Anterior cingulate cortex (tissue), 58 donors: Measurements from ENCODE around the gene TFCP2.
A peak's percentile ranks its signal among the peaks of the same experiment; 100 is the strongest.

ENCODE experiments used
- DNase-seq, 58 donors: peaks; one replicate each; lab custom pipeline; 2025; lab: John Stamatoyannopoulos, UW

The TFCP2 gene

DNA sequence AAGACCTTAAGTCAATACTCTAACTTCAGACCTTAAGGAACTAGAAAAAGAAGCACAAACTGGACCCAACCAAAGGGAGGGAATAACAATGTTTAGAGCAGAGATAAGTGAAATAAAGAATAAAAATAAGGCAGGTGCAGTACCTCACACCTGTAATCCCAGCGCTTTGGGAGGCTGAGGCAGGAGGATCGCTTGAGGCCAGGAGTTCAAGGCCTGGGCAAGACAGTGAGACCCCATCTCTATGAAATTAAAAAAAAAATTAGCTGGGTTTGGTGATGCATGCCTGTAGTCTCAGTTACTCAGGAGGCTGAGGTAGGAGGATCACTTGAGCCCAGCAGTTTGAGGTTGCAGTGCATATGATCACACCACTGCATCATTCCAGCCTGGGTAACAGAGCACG lies 9.1 kb downstream of the TFCP2 start:
- DNase-seq: no peak

DNA sequence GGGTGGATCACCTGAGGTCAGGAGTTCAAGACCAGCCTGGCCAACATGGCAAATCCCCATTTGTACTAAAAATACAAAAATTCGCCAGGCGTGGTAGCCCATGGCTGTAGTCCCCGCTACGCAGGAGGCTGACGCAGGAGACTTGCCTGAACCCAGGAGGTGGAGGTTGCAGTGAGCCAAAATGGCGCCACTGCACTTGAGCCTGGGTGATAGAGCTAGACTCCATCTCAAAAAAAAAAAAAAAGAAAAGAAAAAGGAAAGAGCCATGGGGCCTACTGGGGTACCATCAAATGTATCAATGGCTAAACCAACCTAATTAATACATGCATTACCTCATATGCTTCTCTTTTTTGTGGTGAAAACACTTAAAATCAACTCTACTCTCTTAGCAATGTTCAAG lies 10.7 kb downstream of the TFCP2 start:
- DNase-seq: no peak

DNA sequence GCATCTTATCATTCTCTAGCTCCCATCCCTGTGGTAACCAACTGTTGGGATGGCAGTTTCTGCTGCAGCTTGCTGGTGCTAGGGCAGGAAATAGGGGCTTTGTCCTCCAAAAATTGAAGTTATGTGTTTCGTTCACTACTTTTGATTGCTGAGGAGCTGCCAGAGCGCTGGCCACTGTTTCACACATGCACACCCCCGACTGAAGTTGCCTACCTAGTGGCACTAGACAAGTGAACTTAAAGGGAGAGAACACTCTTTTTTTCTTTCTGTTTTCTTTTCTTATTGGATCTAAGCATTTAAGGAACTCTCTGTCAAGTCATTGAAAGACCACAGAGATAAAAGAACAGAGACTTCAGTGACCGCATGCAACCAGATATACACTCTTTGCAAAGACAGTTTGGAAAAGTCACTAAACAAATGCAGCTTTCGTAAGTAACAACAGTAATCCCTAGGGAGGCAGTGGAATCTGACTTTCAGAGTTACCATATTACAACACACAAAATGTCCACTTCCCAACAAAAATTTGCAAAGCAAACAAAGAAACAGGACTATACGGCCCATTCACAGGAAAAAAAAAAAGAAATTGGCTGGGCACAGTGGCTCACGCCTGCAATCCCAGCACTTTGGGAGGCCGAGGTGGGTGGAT lies 12.0 kb downstream of the TFCP2 start:
- DNase-seq: no peak

DNA sequence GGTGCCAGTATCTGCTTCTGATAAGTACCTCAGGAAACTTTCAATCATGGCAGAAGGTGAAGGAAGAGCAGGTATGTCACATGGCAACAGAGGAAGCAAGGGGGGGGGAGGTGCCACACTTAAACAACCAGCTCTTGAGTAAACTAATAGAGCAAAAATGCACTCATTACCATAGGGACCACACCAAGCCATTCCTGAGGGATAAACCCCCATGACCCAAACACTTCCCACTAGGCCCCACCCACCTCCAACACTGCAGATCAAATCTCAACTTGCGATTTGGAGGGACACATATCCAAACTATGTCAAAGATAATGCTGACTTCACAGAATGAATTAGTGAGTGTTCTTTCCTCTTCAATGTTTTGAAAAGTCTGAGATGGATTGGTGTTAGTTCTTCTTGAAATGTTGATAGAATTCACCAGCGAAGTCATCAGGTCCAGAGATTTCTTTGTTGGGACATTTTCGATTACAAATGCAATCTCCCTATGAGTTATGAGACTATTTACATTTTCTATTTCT lies 16.6 kb downstream of the TFCP2 start:
- no peak for DNase-seq

DNA sequence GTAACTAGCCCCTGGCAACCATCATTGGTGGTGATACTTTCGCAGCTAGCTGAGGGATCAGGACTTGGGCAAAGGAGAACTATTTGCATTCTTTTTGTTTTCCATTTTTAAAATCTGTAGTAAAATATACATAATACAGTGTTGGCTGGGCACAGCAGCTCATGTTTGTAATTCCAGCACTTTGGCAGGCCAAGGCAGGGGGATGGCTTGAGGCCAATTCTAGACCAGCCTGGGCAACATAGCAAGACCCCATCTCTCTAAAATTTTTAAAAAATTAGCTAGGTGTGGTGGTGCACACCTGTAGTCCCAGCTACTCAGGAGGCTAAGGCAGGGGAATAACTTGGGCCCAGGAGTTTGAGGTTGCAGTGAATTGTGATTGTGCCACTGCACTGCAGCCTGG lies 20.0 kb downstream of the TFCP2 start:
- no peak for DNase-seq

DNA sequence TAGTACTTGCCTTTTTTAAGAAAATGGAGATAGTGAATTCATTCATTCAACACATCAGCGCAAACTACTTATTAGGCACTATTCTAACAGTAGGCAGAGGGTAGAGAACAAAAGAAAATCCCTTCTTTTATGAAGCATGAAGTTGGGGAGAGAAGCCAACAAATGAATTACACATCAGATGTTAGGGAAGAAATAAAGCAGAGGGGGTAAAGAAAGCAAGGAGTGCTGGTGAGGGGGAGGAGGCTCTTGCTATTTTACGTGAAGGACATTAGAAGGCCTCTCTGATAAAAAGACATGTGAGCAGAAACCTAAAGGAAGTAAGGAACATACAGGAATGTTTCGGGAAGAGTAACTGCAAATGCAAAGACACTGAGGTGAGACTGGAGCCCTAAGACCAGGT lies 22.2 kb downstream of the TFCP2 start:
- no peak for DNase-seq

DNA sequence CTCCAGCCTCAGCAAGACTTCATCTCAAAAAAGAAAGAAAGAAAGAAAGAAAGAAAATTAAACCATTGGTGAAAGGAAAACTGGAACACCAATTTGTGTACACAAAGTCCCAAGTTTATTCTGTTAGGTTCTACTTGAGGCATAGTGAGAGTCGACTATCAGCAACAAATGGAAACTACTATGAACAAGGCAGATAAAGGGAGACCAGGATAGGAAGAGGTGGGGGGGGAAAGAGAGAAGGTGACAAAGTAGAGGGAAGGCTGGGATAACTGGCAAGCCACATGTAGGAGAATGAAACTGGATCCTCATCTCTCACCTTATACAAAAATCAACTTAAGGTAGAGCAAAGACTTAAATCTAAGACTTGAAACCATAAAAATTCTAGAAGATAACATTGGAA lies 25.6 kb downstream of the TFCP2 start:
- DNase-seq: no peak

DNA sequence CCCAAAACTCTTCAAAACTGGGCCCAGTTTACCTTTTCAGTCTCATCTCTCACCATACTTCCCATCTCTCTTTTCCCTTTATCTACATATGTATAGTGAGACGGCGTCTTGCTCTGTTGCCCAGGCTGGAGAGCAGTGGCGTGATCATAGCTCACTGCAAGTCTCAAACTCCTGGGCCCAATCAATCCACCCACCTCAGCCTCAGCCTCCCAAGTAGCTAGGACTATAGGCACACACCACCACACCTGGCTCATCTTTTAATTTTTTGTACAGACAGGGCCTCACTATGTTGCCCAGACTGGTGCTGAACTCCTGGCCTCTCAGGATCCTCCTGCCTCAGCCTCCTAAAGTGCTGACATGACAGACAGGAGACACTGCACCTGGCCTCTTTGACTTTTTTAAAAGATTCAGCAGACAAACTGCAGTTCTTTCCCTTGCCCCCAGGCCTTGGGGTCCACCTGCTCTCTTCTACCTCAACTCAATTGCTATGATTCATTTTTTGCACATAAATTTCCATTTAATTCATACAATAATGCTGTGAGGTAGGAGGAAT lies 33.6 kb downstream of the TFCP2 start:
- DNase-seq: no peak

DNA sequence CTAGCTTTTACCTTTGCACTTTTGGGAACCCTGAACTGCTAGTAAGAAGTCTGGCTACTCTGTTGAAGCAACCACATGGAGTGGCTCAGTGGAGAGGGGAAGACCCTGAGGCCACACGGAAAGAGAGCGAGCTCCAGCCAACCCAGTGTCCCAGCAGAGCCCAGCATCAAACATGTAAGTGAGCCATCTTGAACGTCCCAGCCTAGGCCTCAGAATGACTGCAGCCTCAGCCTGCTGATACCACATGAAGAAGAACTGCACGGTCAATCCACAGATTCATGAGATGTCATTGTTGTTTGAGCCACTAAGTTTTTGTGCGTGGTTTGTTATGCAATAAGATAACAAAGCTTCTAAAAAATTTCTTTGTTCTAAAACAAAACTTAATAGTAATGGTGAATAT lies 40.2 kb downstream of the TFCP2 start:
- no peak for DNase-seq

DNA sequence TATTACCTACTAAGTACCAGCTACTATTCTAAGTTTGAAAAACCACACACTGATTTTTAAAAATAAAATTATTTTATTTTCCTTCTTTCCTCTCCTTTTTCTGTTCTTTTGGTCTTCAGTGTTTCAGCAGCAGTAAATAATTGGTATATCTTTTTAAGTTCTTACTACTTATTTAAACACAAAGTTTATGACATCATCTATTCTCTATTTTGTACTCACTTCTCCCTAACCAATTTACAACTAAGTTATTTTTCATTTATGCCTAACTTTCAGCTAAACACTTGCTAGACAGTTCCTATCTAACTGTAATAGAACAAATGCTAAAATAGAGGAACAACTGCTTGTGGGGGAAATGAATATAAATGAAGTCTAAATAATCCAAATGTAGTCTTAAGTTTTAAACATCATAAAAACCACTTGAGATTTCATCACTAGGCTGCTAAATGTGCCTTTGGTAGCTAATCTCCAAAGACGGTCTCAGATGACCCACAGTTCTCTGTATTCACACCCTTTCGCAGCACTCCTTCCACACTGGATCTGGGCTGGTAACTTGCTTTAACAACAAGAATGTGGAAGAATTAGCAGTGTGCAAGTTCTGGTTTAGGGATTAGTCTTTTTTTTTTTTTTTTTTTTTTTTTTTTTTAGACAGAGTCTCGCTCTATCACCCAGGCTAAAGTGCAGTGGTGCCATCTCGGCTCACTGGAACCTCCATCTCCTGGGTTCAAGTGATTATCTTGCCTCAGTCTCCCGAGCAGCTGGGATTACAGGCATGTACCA lies 41.0 kb downstream of the TFCP2 start:
- DNase-seq: no peak

DNA sequence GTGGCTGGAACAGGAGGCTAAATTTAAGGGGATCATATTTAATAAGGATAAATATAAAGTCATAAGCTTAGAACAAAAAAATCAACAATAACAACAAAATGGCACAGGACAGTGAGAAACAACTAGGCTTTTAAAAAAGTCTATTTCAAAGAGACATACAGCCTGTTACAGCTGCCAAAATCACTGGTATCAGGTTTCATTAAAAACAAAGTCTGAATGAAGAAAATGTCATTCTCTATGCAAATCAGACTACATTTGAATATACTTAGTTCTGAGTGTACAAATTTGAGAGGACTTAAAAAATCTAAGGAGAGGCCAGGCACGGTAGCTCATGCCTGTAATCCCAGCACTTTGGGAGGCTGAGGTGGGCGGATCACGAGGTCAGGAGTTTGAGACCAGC lies 44.0 kb downstream of the TFCP2 start:
- DNase-seq: no peak

DNA sequence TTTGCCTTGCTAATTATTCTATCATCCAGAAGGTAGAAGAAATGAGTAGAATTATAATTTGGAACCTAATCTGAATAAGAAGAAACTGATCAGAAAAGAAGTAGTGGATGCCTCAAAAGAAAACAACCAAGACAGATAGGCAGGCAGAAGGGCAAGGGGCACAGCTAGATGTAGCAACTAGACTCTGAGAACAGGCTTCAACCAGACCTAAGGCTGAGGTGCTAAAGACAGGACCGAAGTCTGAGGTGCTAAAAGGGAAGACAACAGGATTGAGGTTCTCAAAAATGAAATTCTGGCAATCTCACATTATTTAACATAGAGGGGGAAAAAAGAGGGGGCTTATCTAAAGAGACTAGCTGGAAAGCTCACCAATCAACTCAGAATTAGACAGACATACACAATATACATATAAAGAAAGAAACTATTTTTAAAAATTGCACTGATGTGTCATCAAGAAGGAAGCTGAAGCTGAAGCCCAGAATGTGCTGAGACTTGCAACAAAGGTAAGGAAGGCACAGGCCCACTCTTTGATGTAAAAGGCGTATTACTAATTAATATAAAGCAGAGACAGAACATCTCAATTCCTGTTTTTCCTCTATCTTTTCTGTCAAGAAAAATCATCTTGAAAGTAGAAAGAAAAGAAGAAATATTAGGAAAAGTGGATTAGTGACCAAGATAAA lies 45.7 kb downstream of the TFCP2 start:
- no peak for DNase-seq

DNA sequence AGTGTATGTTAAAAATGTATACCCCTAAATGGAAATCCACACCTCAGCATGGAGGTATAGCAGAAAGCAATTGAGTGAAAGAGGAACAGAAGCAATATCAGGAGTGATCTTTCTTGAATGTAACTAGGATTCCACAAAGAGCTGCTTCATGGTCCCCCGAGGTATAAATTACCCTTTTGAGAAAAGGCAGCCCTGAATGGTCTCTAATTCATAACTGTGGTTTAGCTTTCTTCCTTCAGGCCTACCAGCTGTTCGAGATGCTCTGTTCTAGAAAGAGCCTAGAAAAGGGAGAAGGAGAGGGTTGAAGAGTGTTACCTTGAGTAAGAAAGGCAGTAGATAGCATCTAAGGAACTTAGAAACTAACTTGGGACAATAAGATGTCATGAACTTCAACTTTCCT lies 46.6 kb downstream of the TFCP2 start:
- DNase-seq: no peak

DNA sequence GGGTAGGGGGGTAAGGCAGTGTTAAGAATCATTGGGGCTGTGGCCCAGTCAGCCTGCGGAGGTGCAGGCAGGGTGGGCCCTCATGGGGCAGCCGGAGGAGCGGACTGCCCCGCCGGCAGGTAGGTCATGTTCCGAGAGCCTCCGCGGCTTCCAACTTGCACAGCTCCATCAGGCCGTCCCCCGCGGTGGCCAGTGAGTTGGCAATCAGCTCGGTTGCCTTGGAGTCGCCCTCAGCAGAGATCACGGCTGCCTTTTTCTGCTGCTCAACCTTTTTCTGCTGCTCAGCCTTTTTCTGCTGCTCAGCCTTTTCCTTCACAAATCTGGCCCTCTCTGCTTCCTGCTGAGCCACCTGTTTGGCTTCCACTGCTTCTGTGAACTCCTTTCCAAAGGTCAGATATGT lies 48.4 kb downstream of the TFCP2 start:
- DNase-seq: peak in 7 of 58 donors; percentile 2 to 18 (median 3)

DNA sequence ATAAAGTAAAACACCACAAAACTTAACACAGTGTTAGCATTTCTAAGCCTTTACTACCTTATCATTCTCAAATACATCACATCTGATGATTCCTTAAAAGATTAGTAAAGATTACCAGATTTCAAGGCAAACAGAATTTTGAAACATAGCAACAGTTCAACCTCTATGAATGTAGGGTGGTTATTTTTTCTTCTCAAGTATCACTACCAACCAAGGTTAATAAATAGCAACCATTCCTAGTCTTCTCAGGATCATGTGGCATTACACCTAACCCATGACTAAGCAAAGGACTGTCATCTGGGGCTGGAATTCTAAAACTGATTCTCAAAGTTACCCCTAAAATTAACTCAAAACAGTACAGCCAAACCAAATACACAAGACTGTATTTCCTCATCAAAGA lies 50.1 kb downstream of the TFCP2 start:
- no peak for DNase-seq

DNA sequence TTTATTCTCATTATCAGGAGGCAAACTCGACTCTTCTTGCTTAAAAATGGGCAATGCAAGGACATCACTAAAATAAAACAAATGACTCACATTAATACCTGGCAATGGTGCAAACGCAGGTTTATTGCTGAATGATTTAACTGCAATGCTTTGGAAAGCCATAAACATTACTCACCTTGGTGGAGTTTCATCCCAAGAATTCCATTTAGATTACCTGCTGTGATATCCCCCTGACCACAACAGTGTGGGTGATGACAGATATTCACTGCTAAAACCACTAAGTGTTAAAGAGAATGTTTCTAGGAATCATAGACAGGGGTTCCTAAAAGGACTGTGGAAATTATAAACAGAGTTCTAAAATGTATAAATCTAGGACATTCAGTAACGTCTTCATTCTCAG lies 54.2 kb downstream of the TFCP2 start:
- DNase-seq: no peak

DNA sequence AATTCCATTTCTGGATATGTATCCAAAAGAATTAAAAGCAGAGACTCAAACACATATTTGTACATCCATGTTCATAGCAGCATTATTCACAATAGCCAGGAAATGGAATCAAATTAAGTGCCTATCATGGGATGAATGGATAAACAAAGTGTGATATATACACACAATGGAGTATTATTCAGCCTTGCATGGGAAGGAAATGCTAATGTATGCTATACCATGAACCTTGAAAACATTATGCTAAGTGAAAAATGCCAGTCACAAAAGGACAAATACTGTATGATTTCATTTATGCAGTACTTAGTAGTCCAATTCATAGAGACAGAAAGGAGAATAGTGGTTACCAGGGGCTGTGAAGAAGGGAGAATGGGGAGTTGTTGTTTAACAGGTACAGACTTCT lies 57.4 kb downstream of the TFCP2 start:
- no peak for DNase-seq

DNA sequence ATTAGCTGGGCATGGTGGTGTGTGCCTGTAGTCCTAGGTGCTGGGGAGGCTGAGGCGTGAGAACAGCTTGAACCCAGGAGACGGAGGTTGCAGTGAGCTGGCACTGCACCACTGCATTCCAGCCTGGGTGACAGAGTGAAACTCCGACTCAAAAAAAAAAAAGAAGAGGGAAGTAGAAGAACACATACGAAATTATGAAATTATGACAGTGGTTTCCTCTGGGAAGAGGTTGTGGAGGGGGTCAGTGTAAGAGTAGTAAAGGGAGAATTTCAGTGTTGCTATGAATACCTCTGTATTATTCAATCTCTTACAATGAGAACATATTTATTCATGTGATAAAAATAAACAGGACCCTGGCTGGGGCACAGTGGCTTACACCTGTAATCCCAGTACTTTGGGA lies 64.8 kb downstream of the TFCP2 start:
- no peak for DNase-seq

DNA sequence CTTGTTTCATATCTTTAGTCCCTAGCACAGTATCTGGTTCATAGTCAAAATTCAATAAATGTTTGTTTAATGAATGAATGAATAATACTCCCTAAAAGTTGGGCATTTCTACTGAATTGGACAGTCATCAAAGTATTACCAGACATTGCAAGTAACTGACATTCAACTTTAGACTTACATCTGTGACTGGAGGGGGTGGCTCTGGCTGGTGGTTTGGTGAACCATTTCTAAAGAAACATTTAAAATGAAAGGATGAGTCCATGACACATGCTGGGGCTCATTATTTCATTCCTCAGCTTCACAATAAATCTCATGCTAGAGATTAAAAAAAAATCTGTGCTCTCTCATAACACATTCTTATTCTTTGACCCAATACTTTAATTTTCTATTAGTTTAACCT lies 69.0 kb downstream of the TFCP2 start:
- DNase-seq: no peak

DNA sequence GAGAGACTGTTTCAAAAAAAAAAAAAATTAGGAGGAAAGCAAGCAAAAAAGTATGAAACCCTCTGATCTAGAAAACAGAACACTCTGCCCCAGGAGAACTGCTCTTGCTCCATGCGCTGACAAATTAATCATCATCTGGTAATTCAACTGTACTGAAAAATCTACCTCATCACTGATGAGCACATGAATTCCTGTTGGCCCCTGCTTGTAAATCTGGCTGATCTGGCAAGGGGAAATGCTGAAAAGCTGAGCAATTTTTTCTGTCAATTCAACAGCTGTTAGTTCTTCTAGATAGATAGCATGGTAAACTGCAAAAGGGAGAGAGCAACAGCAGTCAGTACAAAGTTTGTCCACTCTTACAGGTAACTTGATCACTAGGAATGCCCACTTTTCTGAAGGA lies 74.3 kb downstream of the TFCP2 start:
- DNase-seq: no peak

DNA sequence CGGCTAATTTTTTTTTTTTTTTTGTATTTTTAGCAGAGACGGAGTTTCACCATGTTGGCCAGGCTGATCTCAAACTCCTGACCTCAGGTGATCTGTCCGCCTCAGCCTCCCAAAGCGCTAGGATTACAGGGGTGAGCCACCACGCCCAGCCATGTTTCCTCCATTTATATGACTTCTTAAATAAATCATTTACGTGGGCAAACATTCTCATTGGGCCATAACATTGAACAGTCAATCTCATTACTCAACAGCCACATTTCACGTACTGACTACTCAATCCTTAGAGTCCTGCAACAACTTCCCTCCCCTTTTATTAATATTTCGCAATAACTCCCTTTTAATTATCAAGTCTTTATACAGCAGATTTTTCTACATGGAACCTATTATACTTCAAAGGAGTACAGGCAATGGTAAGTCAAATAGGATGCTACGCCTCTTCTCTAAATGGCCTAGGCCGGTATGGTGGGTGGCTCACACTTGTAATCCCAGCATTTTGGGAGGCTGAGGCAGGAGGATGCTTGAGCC lies 82.2 kb downstream of the TFCP2 start:
- no peak for DNase-seq
